ENCODE results near the gene SRGAP1.
A peak's percentile ranks its signal among the peaks of the same experiment; 100 is the strongest.

Gene SRGAP1

GRCh38 chr12:63913929-63914328, 69.4 kb downstream of the SRGAP1 start:
- no peak for TF ChIP-seq CTCF (IDR thresholded peaks at IDR 0.05; ENCODE audit: insufficient read depth, low read depth, low read length, missing control alignments)
- no peak overlapping the region for H3K4me3 ChIP-seq (ENCODE audit: low read depth, low read length)
- no peak for DNase-seq (ENCODE audit: low read depth)

GRCh38 chr12:63915105-63915800, 70.8 kb downstream of the SRGAP1 start:
- TF ChIP-seq CTCF (IDR thresholded peaks at IDR 0.05; ENCODE audit: insufficient read depth, low read depth, low read length, missing control alignments), result no peak
- no peak for DNase-seq (ENCODE audit: low read depth)
- H3K4me3 ChIP-seq (ENCODE audit: low read depth, low read length), result no peak overlapping the region

GRCh38 chr12:63916561-63917476, 72.3 kb downstream of the SRGAP1 start:
- no peak overlapping the region for H3K4me3 ChIP-seq (ENCODE audit: low read depth, low read length)
- TF ChIP-seq CTCF (IDR thresholded peaks at IDR 0.05; ENCODE audit: insufficient read depth, low read depth, low read length, missing control alignments), result no peak
- DNase-seq (ENCODE audit: low read depth), result no peak

GRCh38 chr12:63917477-63917862, 73.0 kb downstream of the SRGAP1 start:
- TF ChIP-seq CTCF (IDR thresholded peaks at IDR 0.05; ENCODE audit: insufficient read depth, low read depth, low read length, missing control alignments), result no peak
- no peak for DNase-seq (ENCODE audit: low read depth)
- no peak overlapping the region for H3K4me3 ChIP-seq (ENCODE audit: low read depth, low read length)

- DNase-seq (ENCODE audit: low read depth), result peak; percentile 66
- no peak overlapping the region for H3K4me3 ChIP-seq (ENCODE audit: low read depth, low read length)
Measured at GRCh38 chr12:63917864-63918799, 73.6 kb downstream of the SRGAP1 start.

More at GRCh38 chr12:63917864-63918799, 73.6 kb downstream of the SRGAP1 start:
- no peak for TF ChIP-seq CTCF (IDR thresholded peaks at IDR 0.05; ENCODE audit: insufficient read depth, low read depth, low read length, missing control alignments)
